Dedifferentiated amniotic fluid mesenchymal stem cell (primary cell): Measurements from ENCODE around the gene KCTD15.
"Not testable (repeated sequence)": the region's sequence is repeated elsewhere in the genome, so short reads cannot be mapped to it uniquely, and the experiment has no call there.

Source experiments
- DNase-seq: peaks from one replicate; pipeline ENCODE4 v3.0.0-alpha.2; 2016; ENCODE audit errors: extremely low spot score

The KCTD15 gene

DNA sequence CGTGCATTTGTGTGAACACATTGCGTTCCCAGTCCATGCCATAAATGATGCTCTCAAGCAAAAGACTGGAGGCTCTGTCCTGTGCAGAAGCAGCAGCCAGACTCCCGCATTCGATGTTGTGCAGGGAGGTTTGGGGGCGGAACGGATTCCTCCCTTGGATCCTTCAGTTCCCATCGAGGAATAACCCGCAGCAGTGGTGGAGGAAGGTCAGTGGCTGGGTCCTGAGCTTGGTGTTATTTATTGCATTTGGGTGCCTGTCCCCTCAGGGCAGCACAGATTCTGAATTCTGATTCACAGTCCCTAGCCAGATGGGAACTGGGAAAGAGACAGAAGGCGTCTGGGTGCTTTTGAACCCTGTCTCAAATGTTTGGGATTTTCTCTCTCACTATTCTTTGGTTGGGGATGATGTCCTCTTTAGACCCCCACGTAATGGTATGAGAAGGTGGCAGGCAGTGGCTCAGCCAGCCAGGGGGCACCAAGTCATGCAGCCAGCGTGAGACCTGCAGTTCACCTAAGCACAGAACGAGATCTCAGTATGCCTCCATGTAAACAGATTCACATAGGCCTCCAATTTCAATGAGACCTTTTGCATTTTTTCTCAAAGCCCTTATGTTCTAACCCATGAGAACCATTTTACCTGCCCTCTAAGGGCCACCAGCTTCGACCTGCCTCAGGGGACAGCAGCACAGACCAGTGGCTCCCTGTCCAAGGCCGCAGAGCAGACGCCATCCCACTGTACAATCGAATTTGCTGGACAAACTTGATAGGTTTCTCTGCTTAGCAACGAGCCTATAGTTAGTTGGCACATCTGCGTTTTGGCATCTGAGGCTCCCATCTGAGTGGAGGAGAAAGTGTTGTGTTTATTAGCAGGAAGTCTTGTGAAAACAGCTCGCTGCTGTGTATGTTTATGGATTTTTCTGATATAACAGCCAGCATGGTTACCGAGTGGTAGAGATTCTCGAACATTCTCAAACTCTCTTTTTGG lies 17.8 kb downstream of the KCTD15 start:
- no peak for DNase-seq

DNA sequence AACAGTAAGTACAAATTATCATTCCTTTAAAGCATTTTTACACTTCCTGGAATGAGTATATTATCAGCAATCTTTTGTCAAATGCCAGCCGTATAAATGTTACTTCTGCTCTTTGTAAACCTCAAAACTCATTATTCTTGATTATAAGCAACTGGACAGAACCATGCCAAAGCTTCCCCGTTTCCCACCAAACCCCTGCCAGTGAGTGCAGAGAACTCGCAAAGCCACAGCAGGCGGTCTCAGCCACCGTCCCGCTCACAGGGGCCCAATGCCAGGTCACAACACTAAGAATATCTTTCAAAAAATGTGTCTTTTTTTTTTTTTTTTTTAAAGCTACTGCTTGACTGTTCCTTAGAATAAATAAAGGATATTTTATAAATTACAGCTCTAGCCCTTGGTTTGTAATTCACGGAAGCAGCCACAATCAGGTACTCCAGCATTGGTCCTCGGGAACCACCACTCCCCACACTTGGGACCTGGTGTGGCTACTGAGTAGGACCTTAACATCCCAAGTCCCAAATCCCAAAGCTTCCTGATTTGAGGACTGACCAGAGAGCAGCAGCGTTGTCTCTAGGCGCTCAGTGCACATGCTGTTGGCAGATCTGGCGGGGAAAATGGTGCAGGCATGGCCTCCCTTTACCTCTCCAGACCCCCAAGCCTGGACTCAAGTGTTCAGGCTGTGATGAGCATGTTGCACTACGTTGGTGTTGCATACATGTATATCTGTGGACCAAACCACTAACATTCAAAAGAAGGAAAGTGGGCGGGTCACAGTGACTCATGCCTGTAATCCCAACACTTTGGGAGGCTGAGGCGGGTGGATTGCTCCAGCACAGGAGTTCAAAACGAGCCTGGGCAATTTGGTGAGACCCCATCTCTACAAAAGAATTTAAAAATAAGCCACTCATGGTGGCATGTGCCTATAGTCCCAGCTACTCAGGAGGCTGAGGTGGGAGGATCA lies 19.0 kb downstream of the KCTD15 start:
- DNase-seq: no peak

DNA sequence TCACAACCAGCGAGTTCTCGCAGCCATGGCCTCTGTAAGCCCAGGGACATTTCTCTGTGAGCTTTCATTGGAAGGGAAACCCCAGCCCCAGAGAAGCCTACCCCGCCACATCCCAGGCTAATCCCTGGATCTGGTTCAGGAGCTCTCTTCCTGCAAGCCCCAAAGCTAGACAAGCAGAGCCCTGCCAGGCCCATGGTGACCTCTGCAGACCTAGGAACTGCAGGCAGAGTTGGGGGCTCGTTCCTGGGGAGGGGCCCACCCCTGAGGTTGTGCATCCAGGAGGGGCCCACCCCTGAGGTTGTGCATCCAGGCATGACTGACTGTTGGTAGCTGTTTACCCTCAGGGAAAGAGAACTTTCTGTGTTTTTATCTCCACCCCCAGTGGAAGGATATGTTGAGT lies 21.7 kb downstream of the KCTD15 start:
- no peak for DNase-seq

DNA sequence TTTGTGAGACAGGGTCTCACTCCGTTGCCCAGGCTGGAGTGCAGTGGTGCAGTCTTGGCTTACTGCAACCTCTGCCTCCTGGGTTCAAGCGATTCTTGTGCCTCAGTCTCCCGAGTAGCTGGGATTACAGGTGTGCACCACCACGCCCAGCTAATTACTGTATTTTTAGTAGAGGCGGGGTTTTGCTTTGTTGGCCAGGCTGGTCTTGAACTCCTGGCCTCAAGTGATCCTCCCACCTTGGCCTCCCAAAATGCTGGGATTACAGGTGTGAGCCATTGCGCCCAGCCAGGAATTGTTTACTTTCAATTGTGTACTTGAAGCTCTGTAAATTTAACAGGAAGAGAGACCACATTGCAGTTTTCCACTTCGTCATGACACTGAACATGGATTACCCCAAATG lies 22.4 kb downstream of the KCTD15 start:
- DNase-seq: not testable (repeated sequence)

DNA sequence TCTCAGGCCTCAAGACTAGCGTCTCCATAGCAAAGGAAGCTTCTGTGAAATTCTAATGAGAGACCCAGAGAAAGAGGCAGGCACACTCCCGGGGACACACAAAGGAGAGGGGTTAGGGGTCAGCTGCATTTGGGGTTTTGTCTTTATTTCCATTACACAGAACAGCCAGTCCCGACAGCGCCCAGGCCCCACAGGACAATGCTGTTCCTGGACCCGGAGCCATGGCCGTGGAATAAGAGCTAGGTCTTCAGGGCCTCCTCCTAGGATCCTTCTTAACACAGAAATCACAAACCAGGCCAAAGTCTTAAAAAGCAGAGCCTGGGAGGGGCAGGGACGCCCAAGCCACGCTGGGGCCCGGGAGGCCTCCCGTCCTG lies 22.8 kb downstream of the KCTD15 start:
- DNase-seq: no peak

DNA sequence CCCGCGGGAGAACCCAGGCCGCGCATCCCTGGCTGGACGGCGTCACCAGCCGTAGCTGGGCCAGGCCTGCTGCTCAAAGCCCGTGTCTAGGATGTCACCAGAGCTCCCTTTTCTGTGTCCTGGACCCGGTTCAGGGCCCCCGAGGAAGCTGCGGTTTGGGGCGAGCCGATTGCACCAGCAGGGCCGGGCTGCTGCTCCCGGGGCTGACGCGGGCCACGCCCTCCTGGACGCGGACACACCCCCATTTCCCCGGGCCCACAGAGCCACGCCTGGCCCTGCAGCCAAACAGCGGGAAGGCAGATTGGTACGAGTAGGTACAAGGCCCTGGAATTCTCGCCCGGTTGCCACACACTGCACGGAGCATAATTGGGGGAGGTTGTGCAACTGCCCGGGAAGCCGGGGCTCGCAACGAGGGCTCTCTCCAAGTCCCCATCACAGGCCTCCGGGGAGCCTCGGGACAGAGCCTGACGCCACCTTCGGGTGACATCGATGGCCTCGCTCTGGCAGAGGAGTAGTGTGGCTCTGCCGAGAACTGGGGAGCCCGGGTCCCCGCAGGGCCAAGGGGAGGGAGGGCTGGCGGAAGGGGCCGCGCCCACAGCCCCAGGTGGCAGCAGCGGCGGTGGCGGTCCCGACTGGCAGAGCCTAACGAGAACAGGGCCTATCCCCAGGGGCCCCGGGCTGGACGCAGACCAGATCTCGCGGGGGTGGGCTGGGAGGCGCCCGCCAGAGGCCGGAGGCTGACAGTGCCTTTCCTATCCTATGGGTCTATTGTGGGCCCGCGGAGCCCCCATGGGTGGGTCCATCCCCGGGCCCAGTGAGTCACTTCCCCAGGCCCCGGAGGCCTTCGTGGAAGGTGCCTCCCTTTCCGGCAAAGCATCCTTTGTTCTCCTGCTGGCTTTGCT lies 23.5 kb downstream of the KCTD15 start:
- DNase-seq: peak; percentile 55

DNA sequence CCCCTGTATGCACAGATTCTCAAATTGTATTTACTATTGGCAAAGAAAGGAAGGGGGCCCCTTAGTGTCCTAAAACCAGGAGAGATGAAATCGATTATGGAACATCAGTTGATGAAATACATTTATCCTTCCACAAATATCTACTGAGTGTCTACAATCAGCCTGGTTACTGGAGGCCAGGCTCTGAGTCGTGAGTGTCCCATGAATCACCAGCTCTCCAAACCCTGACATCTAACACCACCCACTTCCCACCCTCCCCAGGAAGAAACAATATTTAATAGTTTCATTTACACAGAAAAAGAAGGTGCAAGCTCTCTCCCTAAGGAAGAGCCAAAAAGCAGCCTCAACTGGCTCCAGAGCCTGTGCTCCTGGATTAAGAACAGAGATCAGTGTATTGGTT lies 25.2 kb downstream of the KCTD15 start:
- no peak for DNase-seq

DNA sequence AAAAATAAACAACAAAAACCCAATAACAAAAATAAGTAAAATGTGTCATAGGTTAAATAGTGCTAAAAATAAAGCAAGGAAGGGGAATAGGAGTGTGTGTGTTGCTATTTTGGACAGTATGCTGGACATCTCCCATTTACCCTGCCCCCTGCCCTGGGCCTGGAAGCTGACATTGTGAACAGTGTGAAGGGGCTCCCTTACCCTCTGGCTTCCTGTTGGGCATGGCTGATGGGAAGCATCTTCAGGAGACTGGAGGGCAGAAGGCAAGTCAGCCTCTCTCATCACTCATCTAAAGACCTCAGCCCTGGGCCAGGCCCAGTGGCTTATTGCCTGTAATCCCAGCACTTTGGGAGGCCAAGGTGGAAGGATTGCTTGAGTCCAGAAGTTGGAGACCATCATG lies 26.7 kb downstream of the KCTD15 start:
- DNase-seq: no peak

DNA sequence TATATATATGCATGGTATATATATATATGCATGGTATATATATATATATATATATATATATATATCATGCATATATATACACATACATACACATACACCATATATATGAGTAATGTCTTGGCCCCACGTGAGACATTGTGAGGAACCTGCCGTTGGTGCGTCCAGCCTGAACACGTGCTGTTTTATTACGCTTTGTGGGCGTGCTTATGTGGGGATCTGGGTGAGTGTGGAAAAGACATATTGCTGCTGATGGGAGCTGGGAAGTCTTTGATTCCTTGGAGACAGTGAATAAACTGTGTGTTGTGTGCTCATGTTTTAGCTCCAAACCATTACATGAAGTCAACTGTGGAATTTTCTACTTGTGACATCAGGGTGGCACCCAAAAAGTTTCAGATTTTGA lies 28.9 kb downstream of the KCTD15 start:
- no peak for DNase-seq

DNA sequence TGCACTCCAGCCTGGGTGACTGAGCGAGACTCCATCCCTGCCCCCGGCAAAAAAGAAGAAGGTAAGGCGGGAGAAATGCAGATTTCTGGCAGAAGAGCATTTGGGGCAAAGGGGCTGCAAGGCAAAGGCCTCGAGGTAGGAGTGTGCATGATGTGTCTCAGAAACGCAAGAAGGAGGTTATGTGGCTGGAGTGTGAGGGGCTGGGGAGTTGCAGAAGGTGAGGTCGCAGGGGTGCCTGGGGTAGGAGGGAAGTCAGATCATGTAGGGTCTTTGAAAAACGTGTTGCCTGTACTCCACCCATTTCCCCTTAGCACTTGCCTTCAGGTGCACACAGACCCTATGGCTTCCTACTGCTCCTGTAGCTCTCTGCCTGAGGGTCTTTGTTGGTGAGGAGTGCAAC lies 29.9 kb downstream of the KCTD15 start:
- DNase-seq: no peak

DNA sequence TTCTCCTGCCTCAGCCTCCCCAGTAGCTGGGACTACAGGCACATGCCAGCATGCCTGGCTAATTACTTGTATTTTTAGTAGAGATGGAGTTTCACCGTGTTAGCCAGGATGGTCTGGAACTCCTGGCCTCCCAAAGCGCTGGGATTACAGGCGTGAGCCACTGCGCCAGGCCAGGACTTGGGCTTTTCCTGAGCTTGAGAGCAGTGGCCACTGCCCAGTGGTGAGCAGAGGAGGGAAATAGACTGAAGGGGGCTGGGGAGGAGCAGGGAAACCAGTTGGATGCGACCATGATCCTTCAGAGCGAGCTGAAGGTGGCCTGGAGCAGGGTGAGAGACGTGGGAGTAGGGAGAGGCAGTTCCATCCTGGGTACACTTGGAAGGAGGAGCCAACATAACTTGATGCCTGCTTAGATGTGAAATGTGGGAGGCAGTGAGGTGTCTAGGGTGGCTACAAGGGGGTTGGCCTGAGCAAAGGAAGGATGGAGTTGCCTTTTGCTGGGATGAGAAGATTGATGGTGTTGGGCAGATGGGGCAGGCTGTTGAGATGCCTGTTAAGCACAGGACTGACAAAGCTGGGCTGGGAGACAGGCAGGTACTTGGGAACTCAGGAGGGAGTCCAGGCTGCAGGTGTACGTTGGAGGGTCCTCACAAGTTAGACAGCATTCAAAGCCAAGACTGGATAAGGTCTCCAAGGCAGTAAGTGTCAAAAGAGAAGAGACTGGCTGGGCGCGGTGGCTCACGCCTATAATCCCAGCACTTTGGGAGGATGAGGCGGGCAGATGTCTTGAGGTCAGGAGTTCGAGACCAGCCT lies 31.8 kb downstream of the KCTD15 start:
- DNase-seq: no peak

DNA sequence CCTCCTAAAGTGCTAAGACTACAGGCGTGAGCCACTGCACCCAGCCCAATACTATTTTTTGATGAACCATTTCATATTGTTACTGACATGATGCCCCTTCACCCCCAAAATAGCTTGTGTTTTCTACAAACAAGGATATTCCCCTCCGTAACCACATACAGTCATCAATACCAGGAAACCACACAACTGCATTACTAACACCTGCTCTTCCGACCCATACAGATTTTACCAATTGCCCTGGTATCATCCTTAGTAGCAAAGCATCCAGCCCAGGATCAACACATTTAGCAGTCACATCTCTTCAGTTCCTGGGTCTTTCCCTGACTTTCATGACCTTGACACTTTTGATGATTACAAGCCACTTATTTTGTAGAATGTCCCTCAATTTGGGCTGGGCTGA lies 33.6 kb downstream of the KCTD15 start:
- no peak for DNase-seq

DNA sequence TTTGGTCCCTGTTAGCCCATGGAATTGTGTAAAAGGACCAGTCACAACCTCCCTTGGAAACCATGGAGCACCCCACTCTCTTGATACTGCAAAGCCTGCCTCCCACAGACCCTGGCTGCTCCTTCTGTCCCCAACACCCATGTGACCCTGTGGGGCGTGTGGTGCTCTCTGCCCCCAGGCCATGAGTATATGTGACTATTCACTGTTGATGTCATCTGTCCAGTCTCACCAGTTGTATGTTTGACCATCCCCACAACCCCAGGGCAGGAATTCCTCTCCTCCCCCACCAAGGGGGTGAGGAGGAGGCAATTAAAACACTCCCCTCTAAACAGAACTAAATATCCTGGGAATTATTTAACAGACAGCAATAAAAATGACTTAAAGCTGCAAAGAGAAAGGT lies 35.2 kb downstream of the KCTD15 start:
- DNase-seq: no peak

DNA sequence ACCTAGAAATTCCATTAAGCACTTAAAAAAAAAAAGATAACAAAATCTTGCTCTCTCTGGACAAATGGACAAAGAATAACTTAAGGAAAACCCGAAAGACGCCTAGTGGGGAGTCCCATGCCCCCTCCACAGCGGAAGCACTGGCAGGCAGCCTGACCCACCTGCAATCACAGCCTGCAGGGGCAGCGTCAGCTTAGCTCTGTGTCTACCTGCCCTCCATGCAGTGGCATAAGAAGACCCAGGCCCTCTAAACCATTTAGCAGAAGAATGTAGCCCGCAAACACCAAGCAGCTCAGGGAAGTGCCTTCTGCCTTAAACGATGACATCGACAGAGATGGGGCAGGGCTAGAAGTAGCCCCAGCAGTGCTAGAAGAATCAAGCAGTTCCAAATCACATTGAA lies 36.0 kb downstream of the KCTD15 start:
- DNase-seq: no peak

DNA sequence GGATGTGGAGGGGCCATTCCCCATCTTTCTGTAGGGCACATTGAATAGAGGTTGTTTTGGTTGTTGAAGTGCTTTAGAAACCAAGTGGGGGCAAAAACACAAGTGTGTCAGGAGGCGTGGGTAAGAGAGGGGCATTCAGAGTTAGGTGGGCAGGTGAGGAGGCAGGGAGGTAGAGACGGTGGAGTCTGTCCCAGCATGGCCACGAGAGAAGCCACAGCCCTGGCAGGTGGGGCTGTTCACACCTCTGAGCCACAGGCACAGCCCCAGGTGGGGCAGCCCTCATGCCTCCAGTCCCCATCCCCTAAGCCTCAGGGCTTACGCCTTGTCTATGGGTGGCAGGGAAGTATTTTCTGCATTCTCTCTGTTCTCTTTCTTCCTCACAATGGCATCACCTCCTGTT lies 43.7 kb downstream of the KCTD15 start:
- DNase-seq: no peak

DNA sequence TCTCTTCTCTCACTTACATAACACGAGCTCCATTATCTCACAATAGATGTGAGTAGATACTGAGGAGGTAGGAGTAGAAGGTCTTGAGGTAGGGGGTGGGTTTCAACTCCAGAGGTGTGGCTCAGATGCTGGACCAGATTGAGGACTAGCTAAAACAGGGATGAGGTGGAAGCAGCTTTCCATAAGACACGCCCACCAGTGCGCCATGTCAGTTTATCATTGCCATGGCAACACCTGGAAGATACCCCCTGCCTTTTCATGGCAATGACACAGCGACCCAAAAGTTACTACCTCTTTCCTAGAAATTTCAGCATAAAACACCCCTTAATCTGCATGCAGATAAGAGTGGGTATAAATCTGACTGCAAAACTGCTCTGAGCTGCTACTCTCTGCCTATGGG lies 44.1 kb downstream of the KCTD15 start:
- no peak for DNase-seq

DNA sequence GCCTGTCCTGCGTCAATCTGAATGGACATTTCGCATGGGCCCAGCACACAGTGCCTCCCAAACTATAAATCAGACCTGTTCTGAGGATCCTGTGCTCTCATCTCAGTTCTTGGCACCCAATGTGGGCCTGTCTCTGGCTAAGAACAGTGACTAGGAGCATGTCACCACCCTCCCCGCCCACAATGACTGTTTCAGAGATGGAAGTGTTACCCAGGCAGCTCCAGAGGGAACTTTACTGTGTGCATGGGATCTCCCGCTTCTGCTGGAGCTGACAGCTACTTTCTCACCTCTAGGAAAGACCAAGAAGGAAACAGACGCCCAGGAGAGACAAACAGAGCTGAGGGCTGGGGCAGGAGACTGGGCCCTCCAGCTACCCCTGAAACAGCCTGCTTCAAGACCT lies 45.0 kb downstream of the KCTD15 start:
- DNase-seq: no peak

DNA sequence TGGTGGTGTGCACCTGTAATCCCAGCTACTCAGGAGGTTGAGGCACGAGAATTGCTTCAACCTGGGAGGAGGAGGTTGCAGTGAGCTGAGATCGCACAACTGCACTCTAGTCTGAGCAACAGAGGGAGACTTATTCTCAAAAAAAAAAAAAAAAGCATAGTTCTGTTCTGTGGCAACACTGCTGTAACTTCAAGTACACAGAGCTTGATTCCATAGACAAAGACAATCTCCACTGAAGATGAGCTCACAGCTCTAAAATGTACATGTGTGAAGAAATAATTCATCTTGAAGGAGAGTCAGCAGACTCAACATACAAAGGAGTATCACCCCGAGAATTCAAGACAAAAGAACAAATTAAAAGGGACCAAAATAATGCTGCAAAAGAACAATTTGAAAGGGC lies 47.8 kb downstream of the KCTD15 start:
- DNase-seq: peak; percentile 8

DNA sequence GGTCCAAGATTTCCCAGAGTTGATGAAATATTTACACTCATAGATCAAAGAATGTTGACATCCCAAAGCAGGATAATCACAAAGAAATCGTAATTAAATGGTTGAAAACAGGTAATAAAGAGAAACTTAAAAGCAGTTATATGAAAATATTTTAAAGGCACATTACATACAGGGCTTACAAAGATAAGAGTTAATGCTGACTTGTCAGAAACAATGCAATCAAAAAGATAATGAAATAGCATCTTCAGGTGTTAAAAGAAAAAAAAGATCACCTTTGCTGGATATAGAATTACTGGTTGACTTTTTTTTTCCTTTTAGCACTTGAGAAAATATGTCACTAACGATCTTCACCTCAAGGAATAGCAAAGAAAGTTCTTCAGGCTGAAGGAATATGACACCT lies 48.8 kb downstream of the KCTD15 start:
- DNase-seq: no peak

DNA sequence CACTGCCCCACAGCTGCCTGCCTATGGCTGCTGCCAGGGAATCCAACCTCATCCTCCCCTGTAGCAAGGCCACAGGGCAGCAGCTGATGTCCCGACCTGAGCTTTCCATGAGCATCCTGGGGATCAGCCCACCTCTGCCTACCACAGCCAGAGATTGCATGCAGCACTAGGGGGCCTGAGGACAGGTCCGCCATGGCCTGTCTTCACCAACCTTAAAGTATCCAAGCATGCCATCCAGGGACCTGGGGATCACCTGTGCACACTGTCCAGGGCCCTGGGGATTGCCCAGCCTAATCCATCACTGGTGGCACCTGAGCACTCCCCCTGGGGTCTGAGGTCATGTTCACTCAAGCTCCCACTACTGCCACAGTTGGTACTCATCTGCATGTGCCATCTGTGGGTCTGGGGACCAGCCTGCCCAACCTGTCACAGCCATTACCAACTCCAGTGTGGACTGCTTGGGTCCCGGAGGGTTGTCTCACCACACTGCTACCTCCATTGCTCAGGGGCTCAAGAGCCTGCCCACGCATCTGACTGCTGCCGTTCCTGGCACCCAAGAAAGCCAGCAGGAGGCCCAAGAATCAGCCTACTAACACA lies 53.0 kb downstream of the KCTD15 start:
- DNase-seq: no peak
